Measurements from ENCODE around the gene SH2D3A.
"Not testable (repeated sequence)": the region's sequence is repeated elsewhere in the genome, so short reads cannot be mapped to it uniquely, and the experiment has no call there.

Gene SH2D3A

DNA sequence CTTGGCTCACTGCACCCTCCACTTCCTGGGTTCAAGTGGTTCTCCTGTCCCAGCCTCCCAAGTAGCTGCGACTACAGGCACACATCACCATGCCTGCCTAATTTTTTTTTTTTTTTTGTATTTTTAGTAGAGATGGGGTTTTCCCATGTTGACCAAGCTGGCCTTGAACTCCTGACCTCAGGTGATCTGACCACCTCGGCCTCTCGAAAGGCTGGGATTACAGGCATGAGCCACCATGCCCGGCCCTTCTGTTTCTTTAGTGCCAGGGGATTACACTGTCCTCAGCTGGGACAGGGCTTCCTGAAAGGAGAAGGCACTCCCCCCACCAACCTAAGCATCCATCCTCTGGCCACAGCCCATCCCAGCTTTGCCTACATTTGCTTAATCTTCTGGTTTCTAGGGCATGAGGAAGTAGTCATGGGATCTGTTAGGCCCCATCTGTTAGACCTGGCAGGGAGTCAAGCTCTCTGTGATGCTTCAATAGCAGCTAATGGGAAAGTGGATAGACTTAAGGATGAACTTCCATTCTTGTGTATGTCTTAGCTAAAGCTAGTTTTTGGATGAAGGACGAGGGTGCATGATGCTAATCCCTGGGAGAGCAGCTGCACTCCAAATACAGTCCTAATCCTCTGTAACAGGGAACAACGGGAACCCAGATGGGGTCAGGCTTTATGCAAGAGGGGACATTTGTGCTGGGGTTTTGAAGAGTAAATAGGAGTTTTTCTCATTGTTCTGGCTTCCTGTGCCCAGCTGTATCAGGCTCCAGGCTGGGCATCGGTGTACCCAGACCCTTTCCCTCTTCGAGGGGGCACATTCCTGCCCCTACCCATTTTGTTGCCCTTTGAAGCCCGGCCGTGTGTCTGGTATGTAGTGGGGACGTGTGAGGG lies 7.8 kb upstream of the SH2D3A start:
- Histone ChIP-seq H3K27ac (no peak overlapping the region), H3K4me3 (no peak overlapping the region)
- TF ChIP-seq, protein P1, sequence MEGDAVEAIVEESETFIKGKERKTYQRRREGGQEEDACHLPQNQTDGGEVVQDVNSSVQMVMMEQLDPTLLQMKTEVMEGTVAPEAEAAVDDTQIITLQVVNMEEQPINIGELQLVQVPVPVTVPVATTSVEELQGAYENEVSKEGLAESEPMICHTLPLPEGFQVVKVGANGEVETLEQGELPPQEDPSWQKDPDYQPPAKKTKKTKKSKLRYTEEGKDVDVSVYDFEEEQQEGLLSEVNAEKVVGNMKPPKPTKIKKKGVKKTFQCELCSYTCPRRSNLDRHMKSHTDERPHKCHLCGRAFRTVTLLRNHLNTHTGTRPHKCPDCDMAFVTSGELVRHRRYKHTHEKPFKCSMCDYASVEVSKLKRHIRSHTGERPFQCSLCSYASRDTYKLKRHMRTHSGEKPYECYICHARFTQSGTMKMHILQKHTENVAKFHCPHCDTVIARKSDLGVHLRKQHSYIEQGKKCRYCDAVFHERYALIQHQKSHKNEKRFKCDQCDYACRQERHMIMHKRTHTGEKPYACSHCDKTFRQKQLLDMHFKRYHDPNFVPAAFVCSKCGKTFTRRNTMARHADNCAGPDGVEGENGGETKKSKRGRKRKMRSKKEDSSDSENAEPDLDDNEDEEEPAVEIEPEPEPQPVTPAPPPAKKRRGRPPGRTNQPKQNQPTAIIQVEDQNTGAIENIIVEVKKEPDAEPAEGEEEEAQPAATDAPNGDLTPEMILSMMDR (IDR thresholded peaks at IDR 0.05), result no peak
- no peak for DNase-seq (ENCODE audit: low spot score)

DNA sequence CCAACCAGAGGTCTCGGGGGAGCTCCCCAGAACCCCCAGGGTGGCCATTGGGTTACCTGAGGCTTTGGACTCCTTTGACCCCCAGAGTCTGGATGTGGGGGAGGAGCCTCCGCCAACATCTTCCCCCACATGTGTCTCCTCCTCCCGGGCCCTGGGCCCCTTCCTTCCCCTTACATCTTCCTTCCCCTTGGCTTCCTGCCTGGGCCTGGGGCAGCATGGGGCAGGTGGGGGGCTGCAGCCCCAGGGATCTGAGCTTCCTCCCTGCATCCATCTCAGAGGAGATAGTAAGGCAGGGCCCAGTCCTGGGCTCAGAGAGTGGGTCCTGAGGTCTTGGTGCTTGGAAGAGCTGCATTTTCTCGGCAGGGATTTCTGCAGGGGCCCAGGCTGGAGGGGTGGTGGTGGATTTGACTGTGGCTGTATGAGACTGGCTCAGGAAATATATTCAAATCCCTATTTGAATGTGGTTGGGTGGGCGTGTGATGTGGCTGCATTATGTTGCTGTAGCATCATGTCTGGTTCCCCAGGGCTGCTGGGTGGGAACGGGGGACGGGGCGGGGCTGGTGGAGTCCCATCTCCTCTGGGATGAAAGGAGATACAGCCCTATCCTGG lies 6.2 kb upstream of the SH2D3A start:
- H3K27ac ChIP-seq, result peak overlapping the region in 1 of 2 donors; percentile 35
- H3K4me3 ChIP-seq, result peak overlapping the region; percentile 60
- no peak for DNase-seq (ENCODE audit: low spot score)
- TF ChIP-seq, protein P1 (IDR thresholded peaks at IDR 0.05), result no peak

DNA sequence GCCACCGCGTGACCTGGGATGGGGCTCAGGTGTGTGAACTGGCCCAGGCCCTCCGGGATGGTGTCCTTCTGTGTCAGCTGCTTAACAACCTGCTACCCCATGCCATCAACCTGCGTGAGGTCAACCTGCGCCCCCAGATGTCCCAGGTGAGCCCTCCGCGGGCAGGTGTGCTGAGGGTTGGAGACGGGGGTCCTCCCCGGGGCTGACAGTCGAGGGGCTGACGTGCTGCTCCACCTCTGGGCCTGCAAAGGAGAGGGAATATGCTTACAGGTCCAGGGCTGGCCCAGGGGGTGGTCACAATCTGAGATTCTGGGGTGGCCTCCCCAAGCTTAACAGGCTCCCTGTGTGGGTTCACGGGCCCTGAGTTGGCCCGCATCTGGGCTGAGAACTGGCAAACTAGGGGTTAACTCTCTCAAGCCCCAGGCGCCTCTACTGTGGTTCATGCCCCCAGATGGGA lies 5.7 kb upstream of the SH2D3A start:
- TF ChIP-seq, protein P1 (IDR thresholded peaks at IDR 0.05), result no peak
- DNase-seq (ENCODE audit: low spot score), result no peak
- Histone ChIP-seq H3K27ac (peak overlapping the region in 1 of 2 donors; percentile 35), H3K4me3 (peak overlapping the region; percentile 60)

DNA sequence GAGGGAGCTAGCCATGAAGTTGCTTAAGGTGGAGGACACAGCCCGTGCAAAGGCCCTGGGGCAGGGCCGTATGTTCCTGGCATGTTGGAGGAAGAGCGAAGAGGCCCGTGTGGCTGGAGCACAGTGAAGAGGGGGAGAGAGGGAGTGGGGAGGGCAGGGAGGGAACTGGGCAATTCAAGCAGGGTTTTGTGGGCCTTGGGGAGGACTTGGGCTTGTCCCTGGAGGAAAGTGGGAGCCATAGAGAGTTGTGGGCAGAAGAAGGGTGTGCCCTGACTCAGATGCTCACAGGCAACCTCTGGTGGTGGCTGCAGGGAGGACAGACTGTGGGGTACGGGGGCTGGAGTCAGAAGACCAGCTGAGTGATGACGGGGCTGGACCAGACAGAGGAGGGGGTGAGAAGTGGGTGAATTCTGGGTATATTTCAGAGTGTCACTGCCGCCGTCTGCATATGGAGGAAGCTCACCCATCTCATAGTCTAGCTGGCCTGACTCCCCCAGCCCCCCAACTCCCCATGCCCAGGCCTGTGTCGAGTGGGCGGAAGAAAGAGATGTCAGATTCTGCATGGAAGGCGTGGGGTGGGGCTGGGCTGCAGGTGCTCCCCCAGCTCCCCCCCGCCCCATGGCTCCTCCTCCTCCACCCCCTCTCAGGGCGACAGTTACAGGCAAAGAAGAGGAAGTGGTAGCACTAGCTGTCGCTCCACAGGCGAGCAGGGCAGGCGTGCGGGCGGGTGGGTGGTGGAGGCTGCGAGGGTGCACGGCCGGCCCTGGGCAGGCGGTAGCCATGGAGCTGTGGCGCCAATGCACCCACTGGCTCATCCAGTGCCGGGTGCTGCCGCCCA lies 5.0 kb upstream of the SH2D3A start, which contains the start of gene VAV1:
VAV1 (plus strand) TSS at position 681 of the 838 bp plus-strand sequence; CDS start at position 781, 100 bp downstream.
- Histone ChIP-seq H3K27ac (peak within 1 kb of the TSS in 1 of 2 donors; percentile 35), H3K4me3 (peak within 1 kb of the TSS; percentile 60)
- TF ChIP-seq, protein P1 (IDR thresholded peaks at IDR 0.05), result no peak
- no peak for DNase-seq (ENCODE audit: low spot score)

DNA sequence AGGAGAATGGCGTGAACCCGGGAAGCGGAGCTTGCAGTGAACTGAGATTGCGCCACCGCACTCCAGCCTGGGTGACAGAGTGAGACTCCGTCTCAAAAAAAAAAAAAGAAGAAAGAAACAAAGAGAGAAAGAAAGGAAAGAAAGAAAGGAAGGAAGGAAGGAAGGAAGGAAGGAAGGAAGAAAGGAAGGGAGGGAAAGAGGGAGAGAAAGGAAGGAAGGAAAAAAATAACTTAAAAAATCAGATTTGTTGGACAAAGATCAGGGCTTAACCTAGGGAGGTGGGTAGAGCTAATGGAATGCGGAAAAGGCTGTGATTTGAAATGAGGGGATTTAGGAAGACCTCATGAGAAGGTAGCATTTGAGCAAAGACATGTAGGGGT lies 4.4 kb upstream of the SH2D3A start:
- DNase-seq (ENCODE audit: low spot score); H3K4me3 ChIP-seq; H3K27ac ChIP-seq: not testable (repeated sequence)

DNA sequence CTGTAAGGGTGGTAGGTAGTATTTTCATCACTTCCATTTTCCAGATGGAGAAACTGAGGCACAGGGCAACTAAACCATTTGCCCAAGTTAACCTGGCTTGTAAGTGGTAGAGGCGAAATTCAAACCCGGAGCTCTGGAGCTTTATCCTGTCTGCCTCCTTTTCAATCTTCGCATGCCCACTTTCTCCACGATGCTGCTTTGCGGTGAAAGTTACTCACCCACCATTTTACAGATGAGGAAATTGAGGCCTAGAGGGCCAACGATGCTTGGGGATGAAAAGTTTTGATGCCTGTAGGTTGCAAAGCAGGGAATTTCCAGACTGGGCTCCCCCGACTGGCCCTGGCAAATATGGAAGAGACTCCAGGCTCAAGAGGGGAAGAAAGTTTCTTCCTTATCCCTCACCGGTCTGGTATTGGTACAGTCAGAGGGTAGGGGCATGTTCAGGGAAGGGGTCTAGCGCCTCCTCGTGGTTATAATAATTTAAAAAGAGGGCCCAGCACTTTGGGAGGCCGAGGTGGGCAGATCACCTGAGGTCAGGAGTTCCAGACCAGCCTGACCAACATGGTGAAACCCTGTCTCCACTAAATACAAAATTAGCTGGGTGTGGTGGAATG lies 1.9 kb upstream of the SH2D3A start:
- Histone ChIP-seq H3K27ac (no peak overlapping the region), H3K4me3 (no peak overlapping the region)
- TF ChIP-seq, protein P1 (IDR thresholded peaks at IDR 0.05), result no peak
- DNase-seq (ENCODE audit: low spot score), result no peak
